Mesenchymal stem cell (in vitro differentiated cells and primary cell): Measurements from ENCODE around the gene PLCB3.
A peak's percentile ranks its signal among the peaks of the same experiment; 100 is the strongest.

Experiments used
- DNase-seq: peaks from one replicate; pipeline ENCODE4 v3.0.0-alpha.2; 2013
- H2AFZ ChIP-seq: one replicate; pipeline ENCODE4 v1.6.1; 2013; ENCODE audit warnings: low read depth, mild to moderate bottlenecking, control low read depth, inconsistent platforms, low read length, moderate library complexity
- H2AK5ac ChIP-seq: 2 replicates; pipeline ENCODE4 v1.6.1; 2013; ENCODE audit warnings: low read length, moderate library complexity, mild to moderate bottlenecking, inconsistent platforms; ENCODE audit not compliant: severe bottlenecking
- H2BK120ac ChIP-seq: one replicate; pipeline ENCODE4 v1.6.1; 2013; ENCODE audit warnings: low read depth, mild to moderate bottlenecking, inconsistent platforms, low read length, moderate library complexity
- H2BK12ac ChIP-seq, 2 experiments: one replicate each; pipeline ENCODE4 v1.6.1; 2013; ENCODE audit warnings: inconsistent platforms in 2 of 2, low read length in 2 of 2, mild to moderate bottlenecking in 2 of 2, moderate library complexity in 2 of 2, control low read depth in 1 of 2
- H2BK15ac ChIP-seq: one replicate; pipeline ENCODE4 v1.6.1; 2013; ENCODE audit warnings: mild to moderate bottlenecking, low read depth, inconsistent platforms; ENCODE audit not compliant: poor library complexity, severe bottlenecking
- H2BK5ac ChIP-seq: 2 replicates; pipeline ENCODE4 v1.6.1; 2013; ENCODE audit warnings: low read depth, mild to moderate bottlenecking, low read length, control low read depth, inconsistent platforms; ENCODE audit not compliant: poor library complexity, severe bottlenecking
- H3K14ac ChIP-seq, 2 experiments: one replicate each; pipeline ENCODE4 v1.6.1; 2013; ENCODE audit warnings: inconsistent platforms in 2 of 2, low read length in 2 of 2, control low read depth in 1 of 2, mild to moderate bottlenecking in 1 of 2, moderate library complexity in 1 of 2
- H3K18ac ChIP-seq, 2 experiments: one replicate each; pipeline ENCODE4 v1.6.1; 2013; ENCODE audit warnings: inconsistent platforms in 2 of 2, low read length in 2 of 2, control low read depth in 1 of 2, low read depth in 1 of 2, mild to moderate bottlenecking in 1 of 2
- H3K23ac ChIP-seq, 2 experiments: one replicate each; pipeline ENCODE4 v1.6.1; 2013; ENCODE audit warnings: inconsistent platforms in 2 of 2, low read length in 2 of 2, mild to moderate bottlenecking in 2 of 2, moderate library complexity in 2 of 2, control low read depth in 1 of 2
- H3K27ac ChIP-seq: 2 replicates; pipeline ENCODE4 v1.5.1; 2013; ENCODE audit warnings: mild to moderate bottlenecking, moderate library complexity, low read length, control low read depth, inconsistent platforms; ENCODE audit not compliant: poor library complexity, severe bottlenecking
- H3K27me3 ChIP-seq, 2 experiments: 2 replicates each; pipeline versions ENCODE4 v1.6.1 to v1.7.0; 2013; ENCODE audit warnings: low read length in 2 of 2, mild to moderate bottlenecking in 2 of 2, moderate library complexity in 2 of 2, control low read depth in 1 of 2, inconsistent platforms in 1 of 2; ENCODE audit not compliant: control insufficient read depth in 1 of 2, insufficient read depth in 1 of 2
- H3K36me3 ChIP-seq, 2 experiments: 2 replicates each; pipeline versions ENCODE4 v1.6.1 to v1.7.0; 2013; ENCODE audit warnings: low read length in 2 of 2, control low read depth in 1 of 2, inconsistent platforms in 1 of 2, low read depth in 1 of 2, mild to moderate bottlenecking in 1 of 2; ENCODE audit not compliant: insufficient read depth in 2 of 2, control insufficient read depth in 1 of 2
- H3K4ac ChIP-seq, 2 experiments: one replicate each; pipeline ENCODE4 v1.6.1; 2013; ENCODE audit warnings: inconsistent platforms in 2 of 2, low read length in 2 of 2, mild to moderate bottlenecking in 2 of 2, moderate library complexity in 2 of 2, control low read depth in 1 of 2, low read depth in 1 of 2
- H3K4me1 ChIP-seq: 2 replicates; pipeline ENCODE4 v1.6.1; 2013; ENCODE audit warnings: low read depth, low read length, control low read depth; ENCODE audit not compliant: control insufficient read depth, insufficient read depth
- H3K4me2 ChIP-seq: 2 replicates; pipeline ENCODE4 v1.6.1; 2013; ENCODE audit warnings: low read length, mild to moderate bottlenecking, inconsistent platforms; ENCODE audit not compliant: poor library complexity, severe bottlenecking
- H3K4me3 ChIP-seq, 2 experiments: 2 replicates each; pipeline versions ENCODE4 v1.5.1 to v1.7.0; 2013; ENCODE audit warnings: low read length in 2 of 2, mild to moderate bottlenecking in 2 of 2, control low read depth in 1 of 2, low read depth in 1 of 2; ENCODE audit not compliant: insufficient read depth in 1 of 2
- H3K79me1 ChIP-seq: replicated peaks from 2 replicates; pipeline ENCODE4 v1.6.1; 2013; ENCODE audit warnings: mild to moderate bottlenecking, control low read depth, low read length, inconsistent platforms; ENCODE audit not compliant: poor library complexity, severe bottlenecking
- H3K9ac ChIP-seq: 2 replicates; pipeline ENCODE4 v1.7.0; 2013; ENCODE audit warnings: mild to moderate bottlenecking, low read length, moderate library complexity
- H3K9me3 ChIP-seq: 2 replicates; pipeline ENCODE4 v1.7.0; 2013; ENCODE audit warnings: mild to moderate bottlenecking, low read length; ENCODE audit not compliant: control insufficient read depth
- H4K8ac ChIP-seq: one replicate; pipeline ENCODE4 v1.6.1; 2013; ENCODE audit warnings: inconsistent platforms, mild to moderate bottlenecking, low read length, moderate library complexity
- H4K91ac ChIP-seq: one replicate; pipeline ENCODE4 v1.6.1; 2013; ENCODE audit warnings: mild to moderate bottlenecking, low read length, inconsistent platforms
- WGBS: methylation state at CpG from one replicate; pipeline ENCODE4 v1.1.7; 2013; ENCODE audit warnings: mixed read lengths; 5-methylcytosine and 5-hydroxymethylcytosine counted together

The PLCB3 gene

DNA sequence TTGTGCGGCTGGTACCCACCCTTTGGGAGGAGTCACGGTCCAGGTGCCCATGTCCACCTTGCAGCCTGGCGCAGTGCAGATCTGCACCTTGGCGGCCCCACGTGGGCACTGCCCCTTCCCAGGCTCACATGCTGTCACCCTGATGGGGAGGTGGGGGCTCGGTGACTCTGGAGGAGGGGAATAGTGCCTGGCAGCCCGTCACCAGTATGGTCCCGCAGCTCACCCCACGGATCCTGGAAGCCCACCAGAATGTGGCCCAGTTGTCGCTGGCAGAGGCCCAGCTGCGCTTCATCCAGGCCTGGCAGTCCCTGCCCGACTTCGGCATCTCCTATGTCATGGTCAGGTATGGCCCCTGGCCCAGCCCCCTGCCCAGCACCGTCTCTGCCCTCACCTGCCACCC is 30.5 kb upstream of the PLCB3 start:
- Histone ChIP-seq H4K8ac (no peak overlapping the region), H3K27me3 (no peaks in the 10 kb centered on the region), H3K18ac (no peak overlapping the region), H3K79me1 (peaks cover 19% of the 10 kb centered on the region), H3K14ac (no peak overlapping the region), H3K36me3 (peaks cover 23 to 41% of the 10 kb centered on the region in 2 experiments), H3K4me2 (no peak overlapping the region), H3K23ac (no peak overlapping the region), H2AFZ (no peak overlapping the region), H2BK120ac (no peak overlapping the region), H3K27ac (no peak overlapping the region), H2BK12ac (no peak overlapping the region), H2BK15ac (no peak overlapping the region), H3K9ac (no peak overlapping the region), H3K4me1 (peaks cover 30% of the 10 kb centered on the region), H3K9me3 (no peaks in the 10 kb centered on the region), H4K91ac (no peak overlapping the region), H2BK5ac (no peak overlapping the region), H3K4me3 (no peak overlapping the region), H2AK5ac (no peak overlapping the region), H3K4ac (no peak overlapping the region)
- 98% methylated on average over 12 of the region's 14 CpGs for WGBS
- DNase-seq: no peak

DNA sequence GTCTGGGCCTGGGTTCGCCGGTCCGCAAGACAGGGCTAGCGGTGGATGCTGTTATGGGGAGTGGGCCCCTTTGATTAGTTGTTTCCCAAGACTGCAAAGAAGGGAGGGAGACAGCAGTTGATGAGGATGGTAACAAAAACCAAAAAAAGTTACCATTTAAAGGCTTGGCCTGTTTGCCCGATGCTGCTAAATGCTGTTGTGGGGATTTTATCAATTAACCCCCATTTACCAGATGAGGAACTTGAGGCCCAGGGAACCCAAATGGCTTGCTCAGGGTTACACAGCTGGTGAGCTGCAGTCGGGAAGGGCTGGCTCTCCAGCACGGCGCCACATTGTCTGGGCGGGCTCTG is 28.7 kb upstream of the PLCB3 start:
- Histone ChIP-seq H3K4me3 (no peak overlapping the region), H3K4me1 (peaks cover 43% of the 10 kb centered on the region), H3K27me3 (no peaks in the 10 kb centered on the region), H2AFZ (no peak overlapping the region), H3K36me3 (peaks cover 23 to 41% of the 10 kb centered on the region in 2 experiments), H2BK12ac (no peak overlapping the region), H3K9ac (no peak overlapping the region), H3K4me2 (no peak overlapping the region), H3K18ac (no peak overlapping the region), H3K9me3 (no peaks in the 10 kb centered on the region), H3K79me1 (peaks cover 20% of the 10 kb centered on the region), H2AK5ac (no peak overlapping the region), H4K91ac (no peak overlapping the region), H2BK120ac (no peak overlapping the region), H3K4ac (no peak overlapping the region), H3K27ac (no peak overlapping the region), H3K14ac (no peak overlapping the region), H4K8ac (no peak overlapping the region), H3K23ac (no peak overlapping the region), H2BK5ac (no peak overlapping the region), H2BK15ac (no peak overlapping the region)
- WGBS: 96% methylated on average over 9 of the region's 9 CpGs
- DNase-seq: no peak

DNA sequence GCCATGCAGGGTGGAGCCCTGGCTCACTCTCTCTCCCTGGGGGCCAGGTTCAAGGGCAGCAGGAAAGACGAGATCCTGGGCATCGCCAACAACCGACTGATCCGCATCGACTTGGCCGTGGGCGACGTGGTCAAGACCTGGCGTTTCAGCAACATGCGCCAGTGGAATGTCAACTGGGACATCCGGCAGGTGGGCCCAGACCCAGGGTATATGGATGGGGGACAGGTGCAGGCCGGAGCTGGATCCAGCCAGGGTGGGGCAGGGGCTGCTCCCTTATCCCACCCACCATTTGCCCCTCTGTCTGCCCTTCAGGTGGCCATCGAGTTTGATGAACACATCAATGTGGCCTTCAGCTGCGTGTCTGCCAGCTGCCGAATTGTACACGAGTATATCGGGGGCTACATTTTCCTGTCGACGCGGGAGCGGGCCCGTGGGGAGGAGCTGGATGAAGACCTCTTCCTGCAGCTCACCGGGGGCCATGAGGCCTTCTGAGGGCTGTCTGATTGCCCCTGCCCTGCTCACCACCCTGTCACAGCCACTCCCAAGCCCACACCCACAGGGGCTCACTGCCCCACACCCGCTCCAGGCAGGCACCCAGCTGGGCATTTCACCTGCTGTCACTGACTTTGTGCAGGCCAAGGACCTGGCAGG is 28.2 kb upstream of the PLCB3 start:
- peaks cover 23 to 41% of the 10 kb centered on the region in 2 experiments for H3K36me3 ChIP-seq
- H3K4me3 ChIP-seq: peak overlapping the region in 1 of 2 experiments; percentile 5
- H4K91ac ChIP-seq: peak overlapping the region; percentile 22
- no peaks in the 10 kb centered on the region for H3K9me3 ChIP-seq
- H3K4me1 ChIP-seq: peaks cover 43% of the 10 kb centered on the region
- peaks cover 20% of the 10 kb centered on the region for H3K79me1 ChIP-seq
- H3K14ac ChIP-seq: no peak overlapping the region
- no peak overlapping the region for H2BK5ac ChIP-seq
- no peak overlapping the region for H2AFZ ChIP-seq
- H3K27me3 ChIP-seq: no peaks in the 10 kb centered on the region
- WGBS: 97% methylated on average over 24 of the region's 24 CpGs
- no peak overlapping the region for H2BK120ac ChIP-seq
- no peak for DNase-seq
- H3K18ac ChIP-seq: no peak overlapping the region
- no peak overlapping the region for H3K27ac ChIP-seq
- H4K8ac ChIP-seq: no peak overlapping the region
- H3K4ac ChIP-seq: no peak overlapping the region
- no peak overlapping the region for H3K9ac ChIP-seq
- H2BK15ac ChIP-seq: no peak overlapping the region
- H2BK12ac ChIP-seq: no peak overlapping the region
- no peak overlapping the region for H3K4me2 ChIP-seq
- H3K23ac ChIP-seq: no peak overlapping the region
- peak overlapping the region; percentile 38 for H2AK5ac ChIP-seq

DNA sequence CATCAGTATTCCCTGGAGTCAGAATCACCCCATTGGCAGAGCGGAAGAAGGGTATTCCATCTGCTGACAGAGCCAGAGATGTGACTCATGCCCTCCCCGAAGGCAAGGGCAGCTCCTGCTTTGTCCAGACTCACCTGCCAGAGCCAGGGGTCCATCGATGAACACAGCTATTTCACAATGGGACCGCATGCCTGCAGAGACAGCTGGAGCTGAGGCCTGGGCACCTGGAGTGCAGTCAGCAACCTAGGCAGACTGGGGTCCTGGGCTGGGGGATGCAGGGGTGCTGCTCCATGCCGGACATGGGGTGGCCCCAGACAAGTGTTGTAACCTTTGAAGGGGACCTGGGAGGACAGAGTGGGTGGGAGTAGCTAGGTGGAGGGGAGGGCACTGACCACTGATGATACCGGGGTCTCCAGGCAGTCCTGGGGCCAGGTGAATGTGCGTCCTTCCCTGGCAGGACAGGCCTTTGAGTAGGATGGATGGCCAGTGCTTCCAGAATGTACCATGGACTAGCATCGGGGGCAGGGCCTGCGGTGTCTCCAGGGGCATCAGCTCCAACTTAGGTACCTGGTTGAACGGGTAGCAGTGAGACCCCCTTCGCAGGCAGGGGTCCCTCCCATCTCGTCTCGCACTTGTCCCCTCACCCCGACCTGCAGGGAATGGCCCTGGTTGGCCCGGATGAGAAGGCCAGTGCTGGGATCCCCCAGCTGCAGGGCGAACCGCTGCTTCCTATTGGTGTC is 27.0 kb upstream of the PLCB3 start:
- H3K4me1 ChIP-seq: peaks cover 47% of the 10 kb centered on the region
- H2BK120ac ChIP-seq: no peak overlapping the region
- 95% methylated on average over 17 of the region's 17 CpGs for WGBS
- DNase-seq: no peak
- H3K9me3 ChIP-seq: no peaks in the 10 kb centered on the region
- H3K4me3 ChIP-seq: peak overlapping the region in 1 of 2 experiments; percentile 14
- H3K9ac ChIP-seq: no peak overlapping the region
- no peak overlapping the region for H3K14ac ChIP-seq
- peaks cover 23 to 40% of the 10 kb centered on the region in 2 experiments for H3K36me3 ChIP-seq
- H3K18ac ChIP-seq: no peak overlapping the region
- no peak overlapping the region for H3K23ac ChIP-seq
- H3K27me3 ChIP-seq: no peaks in the 10 kb centered on the region
- no peak overlapping the region for H3K4ac ChIP-seq
- H2AFZ ChIP-seq: no peak overlapping the region
- no peak overlapping the region for H3K4me2 ChIP-seq
- peaks cover 23% of the 10 kb centered on the region for H3K79me1 ChIP-seq
- no peak overlapping the region for H2BK12ac ChIP-seq
- no peak overlapping the region for H4K8ac ChIP-seq
- H2BK15ac ChIP-seq: no peak overlapping the region
- peak overlapping the region; percentile 49 for H4K91ac ChIP-seq
- H3K27ac ChIP-seq: peak overlapping the region; percentile 6
- peak overlapping the region; percentile 24 for H2AK5ac ChIP-seq
- H2BK5ac ChIP-seq: no peak overlapping the region
